GM21786 (cell line): ENCODE data around the gene NOL7.

ENCODE experiments used
- ATAC-seq: cut with Tn5 transposase; IDR thresholded peaks from one replicate; pipeline ENCODE4 v1.9.1; 2021; ENCODE audit not compliant: unreplicated experiment

Gene NOL7

GRCh38 chr6:13614926-13615791 is at the start of gene NOL7:
TSS of gene NOL7 (plus strand) at chr6:13615335. CDS start at chr6:13615359, 24 bp downstream.
- ATAC-seq: peak; percentile 87

GRCh38 chr6:13565921-13566320 is 49.2 kb upstream of the NOL7 start:
- no peak for ATAC-seq

- ATAC-seq: no peak
Observed at GRCh38 chr6:13566500-13566899, 48.6 kb upstream of the NOL7 start.

DNA sequence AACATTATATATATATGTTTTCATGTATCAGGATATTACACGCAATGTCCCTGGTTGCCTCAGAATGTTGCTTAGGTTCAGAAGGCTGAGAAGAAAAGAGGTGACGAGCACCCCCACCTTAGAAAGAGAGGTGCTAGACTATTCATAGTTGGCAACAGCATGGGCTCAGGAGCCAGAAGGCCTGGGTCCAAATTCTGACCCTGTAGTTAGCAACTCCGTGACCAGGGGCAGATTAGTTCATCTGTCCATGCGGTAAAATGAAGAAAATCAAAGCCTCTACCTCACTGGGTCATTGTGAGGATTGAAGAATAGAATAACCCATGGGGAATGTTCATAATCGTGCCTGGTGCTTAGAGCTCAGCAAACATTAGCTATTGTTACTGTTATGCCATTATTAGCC is 46.2 kb upstream of the NOL7 start:
- ATAC-seq: no peak

- ATAC-seq: no peak
Observed at GRCh38 chr6:13572240-13572639, 42.9 kb upstream of the NOL7 start.

GRCh38 chr6:13572951-13573654 is 42.0 kb upstream of the NOL7 start:
- ATAC-seq: no peak

- ATAC-seq: no peak
Observed at GRCh38 chr6:13573669-13574110, 41.4 kb upstream of the NOL7 start.

- peak; percentile 65 for ATAC-seq
Observed at GRCh38 chr6:13574149-13574570, 41.0 kb upstream of the NOL7 start.

DNA sequence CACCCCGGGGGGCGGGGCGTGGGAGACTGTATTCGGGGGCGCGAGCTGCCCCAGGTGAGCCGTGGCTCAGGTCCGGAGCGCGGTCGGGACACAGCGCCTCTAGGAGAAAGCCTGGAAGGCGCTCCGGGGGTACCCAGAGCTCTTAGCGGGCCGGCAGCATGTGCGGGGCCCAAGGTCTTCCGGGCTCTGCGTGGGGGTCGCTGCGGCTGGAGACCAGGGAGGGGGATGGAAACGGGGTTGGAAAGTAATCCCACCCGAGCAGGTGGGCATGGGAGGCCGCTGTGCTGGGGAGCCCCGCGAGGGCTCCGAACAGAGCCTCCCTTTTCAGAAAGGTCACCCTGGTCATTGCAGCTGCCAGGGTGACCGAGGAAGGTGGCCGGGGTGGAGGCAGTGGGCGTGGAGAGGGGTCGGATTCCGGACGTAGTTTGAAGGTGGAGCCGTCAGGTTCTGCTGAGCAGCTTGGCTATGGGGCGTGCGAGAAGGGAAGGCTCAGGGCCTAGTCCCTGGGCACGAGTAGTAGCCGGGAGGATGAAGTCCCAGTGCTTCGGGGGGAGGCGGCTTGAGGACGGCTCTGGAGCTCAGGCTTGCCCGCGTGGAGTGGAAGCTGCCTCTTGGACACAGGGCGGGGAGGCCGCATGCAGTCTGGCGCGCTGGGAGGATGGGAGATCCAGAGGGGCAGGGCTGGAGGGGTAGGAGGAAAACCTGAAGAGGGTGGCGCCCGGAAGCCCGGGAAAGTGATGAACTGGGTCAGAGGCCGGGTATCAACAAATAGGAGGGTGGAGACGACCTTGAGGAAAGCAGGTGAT is 40.4 kb upstream of the NOL7 start, which contains the start of gene SIRT5:
TSS of gene SIRT5 (plus strand) at position 31 of the 806 bp plus-strand sequence. CDS start 9,510 bp downstream, outside the sequence.
- peak; percentile 71 for ATAC-seq

- no peak for ATAC-seq
Observed at GRCh38 chr6:13575377-13575775, 39.8 kb upstream of the NOL7 start.

- no peak for ATAC-seq
Observed at GRCh38 chr6:13576017-13576416, 39.1 kb upstream of the NOL7 start.

DNA sequence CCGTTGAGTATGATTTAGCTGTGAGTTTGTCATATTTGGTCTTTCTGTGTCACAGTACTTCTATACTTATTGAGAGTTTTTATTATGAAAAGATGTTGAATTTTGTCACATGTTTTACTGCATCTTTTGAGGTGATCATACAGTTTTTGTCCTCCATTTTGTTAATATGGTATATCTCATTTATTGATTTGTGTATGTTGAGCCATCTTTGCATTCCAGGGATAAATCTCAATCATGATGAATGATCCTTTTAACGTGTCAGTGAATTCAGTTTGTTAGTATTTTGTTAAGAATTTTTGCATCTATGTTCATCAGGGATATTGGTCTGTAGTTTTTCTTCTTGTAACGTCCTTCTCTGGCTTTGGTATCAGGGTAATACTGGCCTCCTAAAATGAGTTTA is 37.2 kb upstream of the NOL7 start:
- no peak for ATAC-seq

- no peak for ATAC-seq
Observed at GRCh38 chr6:13579911-13580310, 35.2 kb upstream of the NOL7 start.

GRCh38 chr6:13581700-13582229 is 33.4 kb upstream of the NOL7 start:
- ATAC-seq: no peak

DNA sequence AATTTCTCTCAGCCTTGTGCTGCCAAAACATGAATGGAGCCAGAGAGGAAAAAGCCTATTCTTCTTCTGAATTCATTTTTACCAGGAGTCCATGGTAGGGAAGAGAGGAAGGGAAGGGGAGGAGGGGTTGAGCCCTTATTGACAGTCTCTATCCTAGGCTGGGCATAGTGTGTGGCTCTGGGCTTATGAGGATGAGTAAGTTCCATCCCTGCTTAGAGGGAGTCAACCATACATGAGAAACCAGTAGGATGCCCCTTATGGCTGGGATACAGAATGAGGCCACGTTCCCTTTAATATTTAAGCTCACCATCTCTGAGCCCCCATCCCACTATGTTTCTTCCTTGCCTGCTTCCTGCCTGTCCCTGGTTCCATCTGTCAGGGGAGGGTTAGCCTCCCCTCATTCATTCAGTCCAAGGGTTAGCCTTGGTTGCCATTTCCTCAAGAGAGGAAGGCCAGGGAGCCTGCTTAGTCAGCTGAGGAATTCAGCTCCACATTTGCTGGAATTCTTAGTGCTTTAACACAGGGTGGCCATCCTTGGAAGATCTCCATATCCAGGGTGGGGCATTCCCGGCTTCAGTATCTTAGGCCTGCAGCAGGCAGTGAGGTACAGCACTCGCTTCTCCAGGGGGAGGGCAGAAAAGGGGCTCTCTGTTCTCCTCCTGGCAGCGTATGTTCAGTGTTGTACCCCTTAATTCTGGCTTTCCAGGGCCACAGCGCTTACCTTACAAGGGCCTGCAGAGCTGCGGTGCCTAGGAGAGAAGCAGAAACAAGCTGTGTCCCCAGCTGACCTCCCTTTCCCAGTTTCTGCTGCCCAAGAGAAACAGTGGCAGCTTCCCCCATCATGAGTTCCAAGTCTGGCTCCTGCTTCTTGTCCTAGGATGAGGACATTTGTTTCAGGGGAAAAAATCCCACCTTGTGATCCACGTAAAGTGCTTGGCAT is 28.3 kb upstream of the NOL7 start:
- no peak for ATAC-seq

DNA sequence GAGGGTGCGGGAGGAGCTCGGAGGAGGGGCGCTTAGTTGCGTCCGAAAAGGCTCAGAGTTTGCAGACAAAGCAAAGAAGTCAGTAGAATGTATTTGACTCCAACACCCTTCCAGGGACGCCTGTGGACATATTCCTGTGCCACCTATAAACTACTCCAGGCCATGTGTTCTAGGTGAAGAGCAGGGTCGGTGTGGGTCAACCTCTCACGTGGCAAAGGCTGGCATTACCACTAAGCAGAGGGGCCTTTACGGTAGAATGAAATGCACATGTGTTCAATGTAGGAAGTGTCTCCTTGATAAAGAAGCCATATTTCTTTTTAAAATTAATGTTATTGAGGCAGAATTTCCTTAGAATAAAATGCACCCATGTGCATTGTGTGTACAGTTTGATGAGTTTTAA is 25.3 kb upstream of the NOL7 start:
- ATAC-seq: no peak

DNA sequence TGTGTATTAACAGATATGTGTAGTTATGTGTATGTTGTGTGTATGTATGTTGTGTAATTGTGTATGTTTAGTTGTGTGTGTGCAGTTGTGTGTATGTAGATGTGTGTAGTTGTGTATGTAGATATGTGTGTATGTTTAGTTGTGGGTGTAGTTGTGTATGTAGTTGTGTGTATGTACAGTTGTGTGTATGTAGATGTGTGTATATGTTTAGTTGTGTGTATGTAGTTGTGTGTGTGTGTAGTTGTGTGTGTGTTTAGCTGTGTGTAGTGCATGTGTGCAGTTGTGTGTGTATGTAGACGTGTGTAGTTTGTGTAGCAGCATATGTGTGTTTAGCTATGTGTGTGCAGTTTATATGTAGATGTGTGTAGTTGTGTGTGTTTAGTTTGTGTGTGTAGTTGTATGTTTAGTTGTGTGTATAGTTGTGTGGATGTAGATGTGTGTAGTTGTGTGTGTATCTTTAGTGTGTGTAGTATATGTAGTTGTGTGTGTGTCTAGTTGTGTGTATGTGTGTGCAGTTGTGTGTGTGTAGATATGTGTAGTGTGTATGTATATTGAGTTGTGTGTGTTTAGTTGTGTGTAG is 24.5 kb upstream of the NOL7 start:
- ATAC-seq: no peak

DNA sequence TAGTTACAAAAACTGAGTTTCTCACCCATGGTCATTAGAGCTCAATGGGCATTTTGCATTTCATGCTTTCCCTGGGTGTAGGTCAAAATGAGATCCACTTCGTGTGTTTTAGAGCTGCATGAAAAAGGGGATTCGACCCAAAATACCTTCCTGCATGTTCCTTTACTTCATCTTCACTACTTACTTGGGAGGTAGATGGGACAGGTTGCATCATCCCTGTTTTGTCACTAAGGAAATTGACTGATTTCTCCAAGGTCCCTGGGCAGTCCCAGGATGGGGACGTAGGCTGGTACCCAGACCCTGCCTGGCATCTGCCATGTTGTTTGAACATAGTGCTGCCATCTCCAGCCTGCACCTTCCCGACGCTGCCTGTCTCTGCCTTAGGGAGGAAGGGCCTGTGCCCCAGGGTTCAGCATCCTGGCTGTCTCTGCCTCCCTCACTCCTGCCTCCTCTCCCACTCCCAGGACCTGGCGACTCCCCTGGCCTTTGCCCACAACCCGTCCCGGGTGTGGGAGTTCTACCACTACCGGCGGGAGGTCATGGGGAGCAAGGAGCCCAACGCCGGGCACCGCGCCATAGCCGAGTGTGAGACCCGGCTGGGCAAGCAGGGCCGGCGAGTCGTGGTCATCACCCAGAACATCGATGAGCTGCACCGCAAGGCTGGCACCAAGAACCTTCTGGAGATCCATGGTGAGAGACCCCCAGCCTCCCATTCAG is 23.8 kb upstream of the NOL7 start:
- ATAC-seq: no peak

GRCh38 chr6:13593103-13593502 is 22.0 kb upstream of the NOL7 start:
- no peak for ATAC-seq
